Left kidney (tissue), 2 donors: ENCODE measurements around the gene TMEM132C. TPM values are rescaled to one million over a fixed set of nuclear protein-coding genes. Genes with fewer than 3 reads are reported as not detected.

Experiments
- DNase-seq: peaks from one replicate; pipeline ENCODE4 v3.0.0-alpha.2; 2013
- polyA plus RNA-seq: library from polyadenylated mRNA; unstranded; fragments of 120-200 nt; gene quantifications from one replicate; pipeline ENCODE4 v1.2.1, GENCODE V29; 2013; ENCODE audit not compliant: insufficient read length

TMEM132C gene
- polyA plus RNA-seq, 1 donor = 2.5 TPM

- DNase-seq = no peak
Measured at GRCh38 chr12:128415036-128415560, 148.1 kb downstream of the TMEM132C start.

- no peak for DNase-seq
Measured at GRCh38 chr12:128418944-128419343, 152.0 kb downstream of the TMEM132C start.

GRCh38 chr12:128420163-128420562 is 153.2 kb downstream of the TMEM132C start:
- no peak for DNase-seq

- DNase-seq = no peak
Measured at GRCh38 chr12:128421375-128421774, 154.4 kb downstream of the TMEM132C start.

GRCh38 chr12:128423205-128423604 is 156.2 kb downstream of the TMEM132C start:
- DNase-seq = no peak

GRCh38 chr12:128424931-128425431 is 158.0 kb downstream of the TMEM132C start:
- DNase-seq = no peak

- DNase-seq = no peak
Measured at GRCh38 chr12:128425666-128426331, 158.8 kb downstream of the TMEM132C start.

- DNase-seq = no peak
Measured at GRCh38 chr12:128426511-128426910, 159.5 kb downstream of the TMEM132C start.

GRCh38 chr12:128439796-128440195 is 172.8 kb downstream of the TMEM132C start:
- no peak for DNase-seq

- DNase-seq = no peak
Measured at GRCh38 chr12:128442096-128442495, 175.1 kb downstream of the TMEM132C start.

- DNase-seq = no peak
Measured at GRCh38 chr12:128444598-128444997, 177.6 kb downstream of the TMEM132C start.

GRCh38 chr12:128445415-128446127 is 178.6 kb downstream of the TMEM132C start:
- no peak for DNase-seq

GRCh38 chr12:128449146-128449894 is 182.3 kb downstream of the TMEM132C start:
- DNase-seq = no peak

GRCh38 chr12:128450810-128451209 is 183.8 kb downstream of the TMEM132C start:
- DNase-seq = no peak

GRCh38 chr12:128455851-128456250 is 188.9 kb downstream of the TMEM132C start:
- peak; percentile 57 for DNase-seq

- DNase-seq = no peak
Measured at GRCh38 chr12:128456922-128457321, 190.0 kb downstream of the TMEM132C start.

GRCh38 chr12:128458301-128458974 is 191.5 kb downstream of the TMEM132C start:
- DNase-seq = no peak

- DNase-seq = no peak
Measured at GRCh38 chr12:128459067-128459466, 192.1 kb downstream of the TMEM132C start.

- DNase-seq = no peak
Measured at GRCh38 chr12:128463881-128464280, 196.9 kb downstream of the TMEM132C start.

GRCh38 chr12:128467882-128468281 is 200.9 kb downstream of the TMEM132C start:
- DNase-seq = no peak

GRCh38 chr12:128468926-128469325 is 202.0 kb downstream of the TMEM132C start:
- no peak for DNase-seq

GRCh38 chr12:128471491-128471890 is 204.5 kb downstream of the TMEM132C start:
- DNase-seq = no peak
